SH-SY5Y (cell line): Measurements from ENCODE around the gene A2M.

Experiments
- GATA2 ChIP-seq: IDR thresholded peaks from 2 replicates; pipeline ENCODE4 v1.6.1; 2011; ENCODE audit warnings: mild to moderate bottlenecking, low read depth, low read length
- GATA3 ChIP-seq: IDR thresholded peaks from 2 replicates; pipeline ENCODE4 v1.6.1; 2011; ENCODE audit warnings: low read depth, mild to moderate bottlenecking, low read length, moderate library complexity

DNA sequence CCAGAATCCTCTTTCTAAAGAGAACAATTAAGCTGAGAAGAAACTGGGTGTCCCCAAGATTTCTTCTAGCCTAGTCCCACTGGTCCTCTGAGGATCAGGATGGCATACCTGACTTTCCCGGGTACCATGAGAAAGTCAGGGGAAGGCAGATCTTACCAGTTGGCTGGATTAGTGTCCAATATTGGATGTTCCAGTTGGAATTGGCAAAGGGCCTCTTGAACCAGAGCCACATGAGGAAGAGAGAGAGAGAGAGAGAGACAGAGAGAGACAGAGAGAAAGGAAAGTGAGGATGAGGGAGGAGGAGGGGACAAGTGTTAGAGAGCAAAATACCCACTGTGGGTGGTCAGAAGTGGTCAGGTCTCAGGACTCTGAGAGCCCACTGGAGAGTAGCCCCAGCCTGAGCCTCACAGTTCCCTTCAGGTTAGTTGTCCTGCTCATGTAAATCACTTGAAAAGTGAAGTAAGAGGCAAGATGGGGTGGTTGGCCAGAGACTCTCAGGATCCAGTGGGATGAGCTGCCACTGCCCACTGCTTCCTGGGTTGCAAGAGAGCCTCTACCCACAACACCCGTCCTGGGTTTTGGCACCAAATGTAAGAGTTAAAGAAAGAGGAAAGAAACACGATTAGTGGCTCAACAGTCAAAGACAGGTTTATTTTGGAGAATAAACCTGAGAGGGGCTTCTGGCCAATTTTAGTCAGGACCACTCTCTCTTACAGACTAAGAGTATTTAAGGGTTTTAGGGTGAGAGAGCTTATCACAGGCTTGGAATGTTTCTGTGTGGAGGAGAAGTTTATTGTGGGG lies 28.4 kb upstream of the A2M start:
- TF ChIP-seq GATA2 (no peak), GATA3 (no peak)
